WTC11 (cell line): ENCODE measurements around the gene TNPO3. TPM values are rescaled to one million over a fixed set of nuclear protein-coding genes. Genes with fewer than 3 reads are reported as not detected.
A peak's percentile ranks its signal among the peaks of the same experiment; 100 is the strongest.

Experiments used
- ATAC-seq: fragments of 200-7000 bp; cut with Tn5 transposase; 2 replicates; pipeline ENCODE4 v1.10.0; 2021; ENCODE audit warnings: mild to moderate bottlenecking, moderate library complexity
- CTCF ChIA-PET: fragments of 300-600 bp; sonication (Branson Sonifier 250); formaldehyde crosslinking; loops from one replicate; lab custom pipeline; 2021; ENCODE audit warnings: antibody characterized with exemption; lab: Charles Lee
- POLR2A ChIA-PET: fragments of 350-600 bp; sonication (Branson Sonifier 250); formaldehyde crosslinking; loops from one replicate; lab custom pipeline; 2021; ENCODE audit warnings: antibody characterized with exemption; lab: Charles Lee
- DNase-seq: peaks from one replicate; pipeline ENCODE4 v3.0.0; 2021; ENCODE audit warnings: low spot score
- H3K27ac Mint-ChIP-seq: 2 replicates; pipeline ENCODE4 v1.8.0; 2021; ENCODE audit warnings: mixed read lengths
- H3K27me3 Mint-ChIP-seq: 2 replicates; pipeline ENCODE4 v1.8.0; 2021; ENCODE audit warnings: low read depth, mild to moderate bottlenecking, moderate library complexity, mixed read lengths
- H3K36me3 Mint-ChIP-seq: 2 replicates; pipeline ENCODE4 v1.8.0; 2021; ENCODE audit warnings: mixed read lengths
- H3K4me1 Mint-ChIP-seq: 2 replicates; pipeline ENCODE4 v1.8.0; 2022; ENCODE audit warnings: mixed read lengths
- H3K4me3 Mint-ChIP-seq: 2 replicates; pipeline ENCODE4 v1.8.0; 2021; ENCODE audit warnings: mild to moderate bottlenecking, moderate library complexity, mixed read lengths
- H3K9me3 Mint-ChIP-seq: 2 replicates; pipeline ENCODE4 v1.8.0; 2021; ENCODE audit warnings: mixed read lengths
- ATF1 ChIP-seq: sonication (generic); formaldehyde crosslinking; IDR thresholded peaks from 2 replicates; pipeline ENCODE4 v1.8.1; 2023; ENCODE audit warnings: mild to moderate bottlenecking, moderate library complexity, missing genetic modification reagents
- ATF3 ChIP-seq: sonication (generic); formaldehyde crosslinking; conservative IDR thresholded peaks from 2 replicates; pipeline ENCODE4 v1.8.1; 2022; ENCODE audit warnings: mild to moderate bottlenecking, missing genetic modification reagents
- CREB1 ChIP-seq: sonication (generic); formaldehyde crosslinking; IDR thresholded peaks from 2 replicates; pipeline ENCODE4 v1.8.0; 2023; ENCODE audit warnings: mild to moderate bottlenecking, missing genetic modification reagents
- E2F1 ChIP-seq: sonication (generic); formaldehyde crosslinking; IDR thresholded peaks from 2 replicates; pipeline ENCODE4 v1.8.0; 2022; ENCODE audit warnings: mild to moderate bottlenecking, missing genetic modification reagents
- EMX1 ChIP-seq: fragments of 250-450 bp; sonication (Bioruptor Pico); IDR thresholded peaks from 2 replicates; pipeline ENCODE4 v1.8.0; 2021; ENCODE audit warnings: mild to moderate bottlenecking
- IRF2 ChIP-seq: sonication (generic); formaldehyde crosslinking; IDR thresholded peaks from 2 replicates; pipeline ENCODE4 v1.8.0; 2022; ENCODE audit warnings: low read depth, missing genetic modification reagents, borderline replicate concordance
- MXD4 ChIP-seq: fragments of 250-450 bp; sonication (Bioruptor Pico); IDR thresholded peaks from 2 replicates; pipeline ENCODE4 v1.8.0; 2021; ENCODE audit warnings: mild to moderate bottlenecking, moderate library complexity, borderline replicate concordance
- NR3C1 ChIP-seq: sonication (generic); formaldehyde crosslinking; conservative IDR thresholded peaks from 2 replicates; pipeline ENCODE4 v1.8.1; 2023; ENCODE audit warnings: low read depth, mild to moderate bottlenecking, missing genetic modification reagents
- OVOL2 ChIP-seq: fragments of 250-450 bp; sonication (Bioruptor Pico); IDR thresholded peaks from 2 replicates; pipeline ENCODE4 v1.9.0; 2021; ENCODE audit warnings: mild to moderate bottlenecking, borderline replicate concordance
- SMAD4 ChIP-seq: sonication (generic); formaldehyde crosslinking; IDR thresholded peaks from 2 replicates; pipeline ENCODE4 v1.8.0; 2022; ENCODE audit warnings: mild to moderate bottlenecking, missing genetic modification reagents
- SP1 ChIP-seq: sonication (generic); formaldehyde crosslinking; conservative IDR thresholded peaks from 2 replicates; pipeline ENCODE4 v1.8.1; 2022; ENCODE audit warnings: missing genetic modification reagents
- STAT6 ChIP-seq: sonication (generic); formaldehyde crosslinking; conservative IDR thresholded peaks from 2 replicates; pipeline ENCODE4 v1.8.1; 2023; ENCODE audit warnings: mild to moderate bottlenecking, low read depth, missing genetic modification reagents, moderate library complexity
- TEAD4 ChIP-seq: sonication (generic); formaldehyde crosslinking; IDR thresholded peaks from 2 replicates; pipeline ENCODE4 v1.8.0; 2022; ENCODE audit warnings: mild to moderate bottlenecking, missing genetic modification reagents
- USF1 ChIP-seq: sonication (generic); formaldehyde crosslinking; IDR thresholded peaks from 2 replicates; pipeline ENCODE4 v1.8.0; 2022; ENCODE audit warnings: mild to moderate bottlenecking, missing genetic modification reagents
- ZBTB43 ChIP-seq: sonication (generic); formaldehyde crosslinking; IDR thresholded peaks from 2 replicates; pipeline ENCODE4 v1.8.1; 2023; ENCODE audit warnings: mild to moderate bottlenecking, missing genetic modification reagents
- ZNF396 ChIP-seq: fragments of 250-450 bp; sonication (Bioruptor Pico); IDR thresholded peaks from 2 replicates; pipeline ENCODE4 v1.8.0; 2021; ENCODE audit warnings: mild to moderate bottlenecking, moderate library complexity, borderline replicate concordance
- ZSCAN18 ChIP-seq: fragments of 250-450 bp; sonication (Bioruptor Pico); IDR thresholded peaks from 2 replicates; pipeline ENCODE4 v2.1.2; 2022; ENCODE audit warnings: mild to moderate bottlenecking, moderate library complexity
- total RNA-seq: library from RNA; stranded (reverse); gene quantifications from 3 replicates; pipeline ENCODE4 v1.2.3, GENCODE V29; 2021

TNPO3 gene
- total RNA-seq, 1 experiment from 2014 or later, result 91.7 TPM

GRCh38 chr7:128954150-128954549, 100.8 kb downstream of the TNPO3 start:
- no peak for TF ChIP-seq MXD4 (CRISPR knock-in tag)
- no peak for TF ChIP-seq OVOL2
- no peak for TF ChIP-seq ATF1 (CRISPR knock-in tag)
- TF ChIP-seq IRF2, result no peak
- TF ChIP-seq, all 79 proteins: peak for 0
- Mint-ChIP-seq H3K27me3 (no peaks in the 10 kb centered on the region), H3K36me3 (peaks cover 55% of the 10 kb centered on the region), H3K4me1 (peaks cover 34% of the 10 kb centered on the region), H3K9me3 (no peaks in the 10 kb centered on the region), H3K27ac (peak overlapping the region; percentile 39; the same call in 1 of the 2 replicates), H3K4me3 (no peak overlapping the region)
- DNase-seq (no peak), ATAC-seq (no peak)
- ChIA-PET CTCF (interaction anchor here (0.9 to 3.4 kb wide), 7 partner anchors 14 to 137 kb away, joined by 3 to 22 read pairs (median 5); partner anchors contain the start of genes ATP6V1F and KCP), POLR2A (interaction anchor here (1.2 kb wide), 1 partner anchor 14 kb away, joined by 3 read pairs; no protein-coding TSS in a partner anchor)

GRCh38 chr7:128951296-128951695, 103.6 kb downstream of the TNPO3 start:
- no peak for DNase-seq
- no peak for TF ChIP-seq ATF3 (CRISPR knock-in tag)
- TF ChIP-seq EMX1 (CRISPR knock-in tag), result no peak
- TF ChIP-seq E2F1, result no peak
- TF ChIP-seq SP1 (CRISPR knock-in tag), result no peak
- TF ChIP-seq ZNF396 (CRISPR knock-in tag), result no peak
- no peak for TF ChIP-seq CREB1
- TF ChIP-seq NR3C1 (CRISPR knock-in tag), result no peak
- TF ChIP-seq STAT6, result no peak
- TF ChIP-seq ZSCAN18, result no peak
- no peak for TF ChIP-seq TEAD4 (CRISPR knock-in tag)
- no peak for TF ChIP-seq USF1 (CRISPR knock-in tag)
- TF ChIP-seq SMAD4 (CRISPR knock-in tag), result no peak
- no peak for TF ChIP-seq ZBTB43
- no peak for TF ChIP-seq ATF1 (CRISPR knock-in tag)
- TF ChIP-seq, all 79 proteins: peak for 0
- CTCF ChIA-PET, result interaction anchor here (1.3 kb wide), 1 partner anchor 40 kb away, joined by 3 read pairs; no protein-coding TSS in a partner anchor
- ATAC-seq, result no peak
- Mint-ChIP-seq H3K27ac (no peak overlapping the region), H3K27me3 (no peaks in the 10 kb centered on the region), H3K4me3 (no peak overlapping the region), H3K9me3 (no peaks in the 10 kb centered on the region), H3K36me3 (peaks cover 32% of the 10 kb centered on the region), H3K4me1 (peaks cover 34% of the 10 kb centered on the region)
- POLR2A ChIA-PET, result interaction anchor here (0.7 kb wide), 1 partner anchor 140 kb away, joined by 3 read pairs; no protein-coding TSS in a partner anchor
